K562 (cell line): ENCODE measurements around the gene STK36. TPM values are rescaled to one million over a fixed set of nuclear protein-coding genes. Genes with fewer than 3 reads are reported as not detected.

Experiments used
- CBX2 ChIP-seq: fragments of 200-600 bp; sonication (generic); IDR thresholded peaks from one replicate; pipeline ENCODE4 v1.6.1; 2012; ENCODE audit warnings: mild to moderate bottlenecking, low read length, inconsistent platforms; ENCODE audit not compliant: insufficient read depth, poor library complexity, severe bottlenecking
- COPS2 ChIP-seq: fragments of 450-650 bp; conservative IDR thresholded peaks from 2 replicates; pipeline ENCODE4 v1.6.1; 2016; ENCODE audit warnings: mild to moderate bottlenecking, moderate library complexity
- E2F4 ChIP-seq: sonication (generic); formaldehyde crosslinking; IDR thresholded peaks from 2 replicates; pipeline ENCODE4 v1.8.0; 2022; ENCODE audit warnings: mild to moderate bottlenecking, low read depth, missing genetic modification reagents
- HDAC2 ChIP-seq: fragments of 450-650 bp; IDR thresholded peaks from 2 replicates; pipeline ENCODE4 v1.6.1; 2016; ENCODE audit warnings: mild to moderate bottlenecking
- MAZ ChIP-seq, 2 experiments: fragments of 450-650 bp in 1 of 2; sonication (generic) in 1 of 2; formaldehyde crosslinking; IDR thresholded peaks in 1 of 2; conservative IDR thresholded peaks in 1 of 2; 2 replicates each; pipeline versions ENCODE4 v1.4.0 to v1.5.0; 2020; ENCODE audit warnings: mild to moderate bottlenecking in 1 of 2, missing genetic modification reagents in 1 of 2
- MED1 ChIP-seq: sonication (generic); formaldehyde crosslinking; IDR thresholded peaks from 2 replicates; pipeline ENCODE4 v1.8.1; 2023; ENCODE audit warnings: missing genetic modification reagents, borderline replicate concordance
- NFRKB ChIP-seq: fragments of 450-650 bp; IDR thresholded peaks from 2 replicates; pipeline ENCODE4 v1.6.1; 2016; ENCODE audit warnings: low read depth
- POLR2AphosphoS5 ChIP-seq: IDR thresholded peaks from 2 replicates; pipeline ENCODE4 v1.6.1; 2011; ENCODE audit warnings: mild to moderate bottlenecking, low read depth, low read length, moderate library complexity; ENCODE audit not compliant: control insufficient read depth, insufficient read depth
- POLR2G ChIP-seq: fragments of 200-400 bp; formaldehyde crosslinking; IDR thresholded peaks from 2 replicates; pipeline ENCODE4 v1.6.1; 2017; ENCODE audit warnings: low read depth, mild to moderate bottlenecking, antibody characterized with exemption, low read length, moderate library complexity
- RCOR1 ChIP-seq, 2 experiments: IDR thresholded peaks; 2 replicates each; pipeline ENCODE4 v1.6.1; 2012; ENCODE audit warnings: low read depth in 2 of 2, low read length in 2 of 2, borderline replicate concordance in 1 of 2, improper control_type of control experiment in 1 of 2
- SUPT5H ChIP-seq: fragments of 450-650 bp; IDR thresholded peaks from 2 replicates; pipeline ENCODE4 v1.6.1; 2016
- TFE3 ChIP-seq: fragments of 450-650 bp; formaldehyde crosslinking; IDR thresholded peaks from 2 replicates; pipeline ENCODE4 v1.4.0; 2020; ENCODE audit warnings: mild to moderate bottlenecking, mixed read lengths
- USF2 ChIP-seq: sonication (generic); formaldehyde crosslinking; IDR thresholded peaks from 2 replicates; pipeline ENCODE4 v1.5.0; 2020; ENCODE audit warnings: missing genetic modification reagents
- ZNF384 ChIP-seq: IDR thresholded peaks from 2 replicates; pipeline ENCODE4 v1.6.1; 2012; ENCODE audit warnings: low read depth, low read length, improper control_type of control experiment
- ZNF696 ChIP-seq: fragments of 250-450 bp; sonication (Bioruptor Pico); conservative IDR thresholded peaks from 2 replicates; pipeline ENCODE4 v1.4.0; 2020; ENCODE audit warnings: mild to moderate bottlenecking, moderate library complexity
- polyA plus RNA-seq, 8 experiments: library from polyadenylated mRNA; depleted of rRNA in 4 of 8; stranded (reverse) in 5 of 8; unstranded in 3 of 8; fragments of >200 nt; fragmentation: Nextera tagmentation in 2 of 8; fragmentation: Illumina TruSeq in 1 of 8; extraction: Ambion mirVana in 2 of 8; extraction: Trizol in 1 of 8; gene quantifications; 2 replicates each; pipeline versions ENCODE4 v1.2.1 to v1.2.3, GENCODE V29; 2011 to 2014; ENCODE audit warnings: inconsistent platforms in 1 of 8, missing spikeins in 1 of 8
- total RNA-seq, 7 experiments: library from RNA; depleted of rRNA in 6 of 7; stranded (reverse); fragments of >200 nt in 6 of 7; fragmentation: Illumina TruSeq in 2 of 7; extraction: Trizol in 2 of 7; gene quantifications; 2 replicates each; pipeline versions ENCODE4 v1.2.1 to v1.2.3, GENCODE V29; 2011 to 2021; ENCODE audit warnings: low replicate concordance in 1 of 7
- TF ChIP-seq, protein P1 (sequence below): sonication (generic); formaldehyde crosslinking; IDR thresholded peaks from 2 replicates; pipeline ENCODE4 v1.8.0; 2022; ENCODE audit warnings: mild to moderate bottlenecking, missing genetic modification reagents
- TF ChIP-seq, protein P2 (sequence below): conservative IDR thresholded peaks from 2 replicates; pipeline ENCODE4 v1.6.1; 2011; ENCODE audit warnings: low read depth, mild to moderate bottlenecking, low read length; ENCODE audit not compliant: control insufficient read depth

The STK36 gene
- total and polyA plus RNA-seq, 9 of the 15 experiments (the other 6 are each of a cell fraction or from before 2014, with no cell fraction given): 3.5 to 12.4 (median 6.7) TPM

GRCh38 chr2:218710687-218711549 lies 39.0 kb downstream of the STK36 start, which contains the start of gene TTLL4 (continued):
- no peak for TF ChIP-seq ZNF696
- TF ChIP-seq USF2 (CRISPR knock-in tag): peak; percentile 86
- TF ChIP-seq RCOR1 (IDR thresholded peaks at IDR 0.05; ENCODE audit: borderline replicate concordance in 1 of 2, low read depth in 2 of 2, low read length in 2 of 2): 0 out of 4 replicates have a peak, but pooled peaks of 1 of the 2 experiments have one; percentile 4
- 0 out of 2 replicates have a peak, but pooled peaks have one; percentile 79 for TF ChIP-seq E2F4 (CRISPR knock-in tag)
- peak; percentile 91 for TF ChIP-seq POLR2G
- TF ChIP-seq, protein P1, sequence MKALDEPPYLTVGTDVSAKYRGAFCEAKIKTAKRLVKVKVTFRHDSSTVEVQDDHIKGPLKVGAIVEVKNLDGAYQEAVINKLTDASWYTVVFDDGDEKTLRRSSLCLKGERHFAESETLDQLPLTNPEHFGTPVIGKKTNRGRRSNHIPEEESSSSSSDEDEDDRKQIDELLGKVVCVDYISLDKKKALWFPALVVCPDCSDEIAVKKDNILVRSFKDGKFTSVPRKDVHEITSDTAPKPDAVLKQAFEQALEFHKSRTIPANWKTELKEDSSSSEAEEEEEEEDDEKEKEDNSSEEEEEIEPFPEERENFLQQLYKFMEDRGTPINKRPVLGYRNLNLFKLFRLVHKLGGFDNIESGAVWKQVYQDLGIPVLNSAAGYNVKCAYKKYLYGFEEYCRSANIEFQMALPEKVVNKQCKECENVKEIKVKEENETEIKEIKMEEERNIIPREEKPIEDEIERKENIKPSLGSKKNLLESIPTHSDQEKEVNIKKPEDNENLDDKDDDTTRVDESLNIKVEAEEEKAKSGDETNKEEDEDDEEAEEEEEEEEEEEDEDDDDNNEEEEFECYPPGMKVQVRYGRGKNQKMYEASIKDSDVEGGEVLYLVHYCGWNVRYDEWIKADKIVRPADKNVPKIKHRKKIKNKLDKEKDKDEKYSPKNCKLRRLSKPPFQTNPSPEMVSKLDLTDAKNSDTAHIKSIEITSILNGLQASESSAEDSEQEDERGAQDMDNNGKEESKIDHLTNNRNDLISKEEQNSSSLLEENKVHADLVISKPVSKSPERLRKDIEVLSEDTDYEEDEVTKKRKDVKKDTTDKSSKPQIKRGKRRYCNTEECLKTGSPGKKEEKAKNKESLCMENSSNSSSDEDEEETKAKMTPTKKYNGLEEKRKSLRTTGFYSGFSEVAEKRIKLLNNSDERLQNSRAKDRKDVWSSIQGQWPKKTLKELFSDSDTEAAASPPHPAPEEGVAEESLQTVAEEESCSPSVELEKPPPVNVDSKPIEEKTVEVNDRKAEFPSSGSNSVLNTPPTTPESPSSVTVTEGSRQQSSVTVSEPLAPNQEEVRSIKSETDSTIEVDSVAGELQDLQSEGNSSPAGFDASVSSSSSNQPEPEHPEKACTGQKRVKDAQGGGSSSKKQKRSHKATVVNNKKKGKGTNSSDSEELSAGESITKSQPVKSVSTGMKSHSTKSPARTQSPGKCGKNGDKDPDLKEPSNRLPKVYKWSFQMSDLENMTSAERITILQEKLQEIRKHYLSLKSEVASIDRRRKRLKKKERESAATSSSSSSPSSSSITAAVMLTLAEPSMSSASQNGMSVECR (CRISPR knock-in tag): peak; percentile 92
- TF ChIP-seq COPS2: no peak
- peak; percentile 65 for TF ChIP-seq POLR2AphosphoS5
- peak; percentile 51; the same call in 1 of the 2 replicates for TF ChIP-seq NFRKB
- TF ChIP-seq MED1: no peak
- no peak for TF ChIP-seq ZNF384
- no peak for TF ChIP-seq HDAC2
- TF ChIP-seq CBX2: no peak
- peak; percentile 23; the same call in 1 of the 2 replicates for TF ChIP-seq TFE3 (CRISPR knock-in tag)
- TF ChIP-seq SUPT5H: peak; percentile 74
- peak; percentile 90 to 96 for TF ChIP-seq MAZ (CRISPR knock-in tag; conservative IDR thresholded peaks at IDR 0.05 in 1 of 2, IDR thresholded peaks at IDR 0.05 in 1 of 2)
- TF ChIP-seq, protein P2, sequence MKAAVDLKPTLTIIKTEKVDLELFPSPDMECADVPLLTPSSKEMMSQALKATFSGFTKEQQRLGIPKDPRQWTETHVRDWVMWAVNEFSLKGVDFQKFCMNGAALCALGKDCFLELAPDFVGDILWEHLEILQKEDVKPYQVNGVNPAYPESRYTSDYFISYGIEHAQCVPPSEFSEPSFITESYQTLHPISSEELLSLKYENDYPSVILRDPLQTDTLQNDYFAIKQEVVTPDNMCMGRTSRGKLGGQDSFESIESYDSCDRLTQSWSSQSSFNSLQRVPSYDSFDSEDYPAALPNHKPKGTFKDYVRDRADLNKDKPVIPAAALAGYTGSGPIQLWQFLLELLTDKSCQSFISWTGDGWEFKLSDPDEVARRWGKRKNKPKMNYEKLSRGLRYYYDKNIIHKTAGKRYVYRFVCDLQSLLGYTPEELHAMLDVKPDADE: peak; percentile 87
